ENCODE data around the gene LPAR1.

Gene LPAR1

GRCh38 chr9:110912419-110913291 lies 125.6 kb downstream of the LPAR1 start:
- no peak for DNase-seq

- DNase-seq, result peak; percentile 52
These were observed 126.4 kb downstream of the LPAR1 start for GRCh38 chr9:110911659-110912418.

GRCh38 chr9:110908894-110909293 lies 129.4 kb downstream of the LPAR1 start:
- no peak for DNase-seq

- DNase-seq, result no peak
These were observed 137.4 kb downstream of the LPAR1 start for GRCh38 chr9:110900917-110901316.

- no peak for DNase-seq
These were observed 137.8 kb downstream of the LPAR1 start for GRCh38 chr9:110900456-110900855.

- DNase-seq, result no peak
These were observed 139.4 kb downstream of the LPAR1 start for GRCh38 chr9:110898866-110899265.

- DNase-seq, result no peak
These were observed 139.9 kb downstream of the LPAR1 start for GRCh38 chr9:110898358-110898757.

- DNase-seq, result no peak
These were observed 140.3 kb downstream of the LPAR1 start for GRCh38 chr9:110897943-110898342.

- no peak for DNase-seq
These were observed 142.9 kb downstream of the LPAR1 start for GRCh38 chr9:110895147-110895905.

GRCh38 chr9:110894731-110895130 lies 143.5 kb downstream of the LPAR1 start:
- DNase-seq, result no peak

- DNase-seq, result no peak
These were observed 145.6 kb downstream of the LPAR1 start for GRCh38 chr9:110892689-110893088.

- DNase-seq, result peak; percentile 27
These were observed 146.5 kb downstream of the LPAR1 start for GRCh38 chr9:110891760-110892159.

- DNase-seq, result no peak
These were observed 147.9 kb downstream of the LPAR1 start for GRCh38 chr9:110890416-110890815.

- DNase-seq, result no peak
These were observed 151.0 kb downstream of the LPAR1 start for GRCh38 chr9:110887276-110887675.

GRCh38 chr9:110886832-110887231 lies 151.4 kb downstream of the LPAR1 start:
- no peak for DNase-seq

- DNase-seq, result no peak
These were observed 158.1 kb downstream of the LPAR1 start for GRCh38 chr9:110880189-110880588.

- no peak for DNase-seq
These were observed 160.9 kb downstream of the LPAR1 start for GRCh38 chr9:110877374-110877773.

- DNase-seq, result no peak
These were observed 161.3 kb downstream of the LPAR1 start for GRCh38 chr9:110876929-110877328.

GRCh38 chr9:110874963-110875674 lies 163.2 kb downstream of the LPAR1 start:
- no peak for DNase-seq

- DNase-seq, result no peak
These were observed 165.3 kb downstream of the LPAR1 start for GRCh38 chr9:110872920-110873319.

- DNase-seq, result no peak
These were observed 166.5 kb downstream of the LPAR1 start for GRCh38 chr9:110871736-110872135.

GRCh38 chr9:110869931-110870330 lies 168.3 kb downstream of the LPAR1 start:
- DNase-seq, result no peak

- no peak for DNase-seq
These were observed 174.3 kb downstream of the LPAR1 start for GRCh38 chr9:110864011-110864410.
